GM18499 (cell line): Measurements from ENCODE around the gene VIPR1.
"Not testable (repeated sequence)": the region's sequence is repeated elsewhere in the genome, so short reads cannot be mapped to it uniquely, and the experiment has no call there.

Experiments used
- ATAC-seq: cut with Tn5 transposase; IDR thresholded peaks from one replicate; pipeline ENCODE4 v1.9.1; 2021; ENCODE audit warnings: moderate number of reproducible peaks; ENCODE audit not compliant: insufficient read depth, unreplicated experiment

Gene VIPR1

GRCh38 chr3:42530073-42530472 lies 27.6 kb downstream of the VIPR1 start:
- ATAC-seq = no peak

GRCh38 chr3:42531470-42531869 lies 29.0 kb downstream of the VIPR1 start:
- no peak for ATAC-seq

- ATAC-seq = no peak
Measured at GRCh38 chr3:42532229-42532628, 29.8 kb downstream of the VIPR1 start.

- no peak for ATAC-seq
Measured at GRCh38 chr3:42533161-42533897, 30.9 kb downstream of the VIPR1 start.

GRCh38 chr3:42535981-42536784 lies 33.7 kb downstream of the VIPR1 start:
- ATAC-seq = no peak

- ATAC-seq = no peak
Measured at GRCh38 chr3:42537350-42537749, 34.9 kb downstream of the VIPR1 start.

- no peak for ATAC-seq
Measured at GRCh38 chr3:42539871-42540714, 37.6 kb downstream of the VIPR1 start.

GRCh38 chr3:42541079-42541478 lies 38.6 kb downstream of the VIPR1 start:
- ATAC-seq = no peak

GRCh38 chr3:42544492-42545283 lies 42.2 kb downstream of the VIPR1 start:
- no peak for ATAC-seq

GRCh38 chr3:42545284-42545900 lies 42.9 kb downstream of the VIPR1 start:
- no peak for ATAC-seq

GRCh38 chr3:42546691-42547213 lies 44.3 kb downstream of the VIPR1 start:
- ATAC-seq = no peak

GRCh38 chr3:42547401-42547945 lies 45.0 kb downstream of the VIPR1 start:
- ATAC-seq = no peak

GRCh38 chr3:42549131-42549530 lies 46.7 kb downstream of the VIPR1 start:
- ATAC-seq = no peak

- no peak for ATAC-seq
Measured at GRCh38 chr3:42550250-42550649, 47.8 kb downstream of the VIPR1 start.

GRCh38 chr3:42552830-42553229 lies 50.4 kb downstream of the VIPR1 start:
- ATAC-seq = no peak

GRCh38 chr3:42556089-42556632 lies 53.7 kb downstream of the VIPR1 start:
- no peak for ATAC-seq

- ATAC-seq = not testable (repeated sequence)
Measured at GRCh38 chr3:42556817-42557216, 54.4 kb downstream of the VIPR1 start.

- no peak for ATAC-seq
Measured at GRCh38 chr3:42557854-42558253, 55.4 kb downstream of the VIPR1 start.
